GOT3 (cell line): ENCODE measurements around the gene MRPL4.
"Not testable (repeated sequence)": the region's sequence is repeated elsewhere in the genome, so short reads cannot be mapped to it uniquely, and the experiment has no call there.

Source experiments
- DNase-seq: peaks from one replicate; lab custom pipeline; 2025; ENCODE audit warnings: mixed read lengths; lab: John Stamatoyannopoulos, UW

The MRPL4 gene

GRCh38 chr19:10230173-10230860 is 21.7 kb upstream of the MRPL4 start:
- no peak for DNase-seq

- DNase-seq = no peak
These were observed 21.0 kb upstream of the MRPL4 start, which contains the start of gene S1PR2 for GRCh38 chr19:10230861-10231611. S1PR2 (minus strand) TSS chr19:10231331; CDS start chr19:10224905, 6,426 bp downstream.

- DNase-seq = no peak
These were observed 20.3 kb upstream of the MRPL4 start for GRCh38 chr19:10231612-10232228.

GRCh38 chr19:10233946-10234345 is 18.1 kb upstream of the MRPL4 start:
- no peak for DNase-seq

- no peak for DNase-seq
These were observed 17.0 kb upstream of the MRPL4 start for GRCh38 chr19:10235003-10235402.

- DNase-seq = not testable (repeated sequence)
These were observed 16.6 kb upstream of the MRPL4 start for GRCh38 chr19:10235409-10235808.

- no peak for DNase-seq
These were observed 14.3 kb upstream of the MRPL4 start for GRCh38 chr19:10237702-10238101.

- DNase-seq = no peak
These were observed 13.7 kb upstream of the MRPL4 start for GRCh38 chr19:10238172-10238783.

- DNase-seq = not testable (repeated sequence)
These were observed 10.1 kb upstream of the MRPL4 start for GRCh38 chr19:10241826-10242449.

- DNase-seq = no peak
These were observed 8.4 kb upstream of the MRPL4 start for GRCh38 chr19:10243606-10244005.

GRCh38 chr19:10245189-10245939 is 6.7 kb upstream of the MRPL4 start:
- DNase-seq = no peak

GRCh38 chr19:10246511-10246910 is 5.5 kb upstream of the MRPL4 start:
- no peak for DNase-seq

- no peak for DNase-seq
These were observed 693 bp downstream of the MRPL4 start for GRCh38 chr19:10252707-10253106.

GRCh38 chr19:10254244-10254643 is 2.2 kb downstream of the MRPL4 start:
- DNase-seq = no peak

- no peak for DNase-seq
These were observed 3.3 kb downstream of the MRPL4 start for GRCh38 chr19:10255358-10255757.

- DNase-seq = no peak
These were observed 4.5 kb downstream of the MRPL4 start for GRCh38 chr19:10256551-10256950.

- no peak for DNase-seq
These were observed 5.1 kb downstream of the MRPL4 start for GRCh38 chr19:10256970-10257615.

- DNase-seq = no peak
These were observed 6.2 kb downstream of the MRPL4 start for GRCh38 chr19:10258080-10258710.

GRCh38 chr19:10259162-10259905 is 7.3 kb downstream of the MRPL4 start:
- DNase-seq = no peak
